NOMO-1 treated with dmso at 0.1 percent for 144 hours (cell line): ENCODE data around the gene ZDHHC8.

Source experiments
- DNase-seq: peaks from one replicate; lab custom pipeline; 2025; ENCODE audit not compliant: unreplicated experiment; lab: John Stamatoyannopoulos, UW

The ZDHHC8 gene

DNA sequence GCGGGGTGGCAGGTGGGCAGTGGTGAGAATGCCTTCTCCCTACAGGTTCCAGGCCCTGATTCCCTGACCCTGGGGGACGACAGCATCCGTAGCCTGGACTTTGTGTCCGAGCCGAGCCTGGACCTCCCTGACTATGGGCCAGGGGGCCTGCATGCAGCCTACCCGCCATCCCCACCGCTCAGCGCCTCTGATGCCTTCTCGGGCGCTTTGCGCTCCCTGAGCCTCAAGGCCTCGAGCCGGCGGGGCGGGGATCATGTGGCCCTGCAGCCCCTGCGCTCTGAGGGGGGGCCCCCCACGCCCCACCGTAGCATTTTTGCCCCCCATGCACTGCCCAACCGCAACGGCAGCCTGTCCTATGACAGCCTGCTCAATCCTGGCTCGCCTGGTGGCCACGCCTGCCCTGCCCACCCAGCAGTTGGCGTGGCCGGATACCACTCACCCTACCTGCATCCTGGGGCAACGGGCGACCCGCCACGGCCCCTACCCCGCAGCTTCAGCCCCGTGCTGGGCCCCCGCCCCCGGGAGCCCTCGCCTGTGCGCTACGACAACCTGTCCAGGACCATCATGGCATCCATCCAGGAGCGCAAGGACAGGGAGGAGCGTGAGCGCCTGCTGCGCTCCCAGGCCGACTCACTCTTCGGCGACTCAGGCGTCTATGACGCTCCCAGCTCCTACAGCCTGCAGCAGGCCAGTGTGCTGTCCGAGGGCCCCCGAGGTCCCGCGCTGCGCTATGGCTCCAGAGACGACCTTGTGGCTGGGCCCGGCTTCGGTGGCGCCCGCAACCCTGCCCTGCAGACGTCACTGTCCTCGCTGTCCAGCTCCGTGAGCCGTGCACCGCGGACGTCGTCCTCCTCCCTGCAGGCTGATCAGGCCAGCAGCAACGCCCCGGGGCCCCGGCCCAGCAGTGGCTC is 11.4 kb downstream of the ZDHHC8 start:
- no peak for DNase-seq

DNA sequence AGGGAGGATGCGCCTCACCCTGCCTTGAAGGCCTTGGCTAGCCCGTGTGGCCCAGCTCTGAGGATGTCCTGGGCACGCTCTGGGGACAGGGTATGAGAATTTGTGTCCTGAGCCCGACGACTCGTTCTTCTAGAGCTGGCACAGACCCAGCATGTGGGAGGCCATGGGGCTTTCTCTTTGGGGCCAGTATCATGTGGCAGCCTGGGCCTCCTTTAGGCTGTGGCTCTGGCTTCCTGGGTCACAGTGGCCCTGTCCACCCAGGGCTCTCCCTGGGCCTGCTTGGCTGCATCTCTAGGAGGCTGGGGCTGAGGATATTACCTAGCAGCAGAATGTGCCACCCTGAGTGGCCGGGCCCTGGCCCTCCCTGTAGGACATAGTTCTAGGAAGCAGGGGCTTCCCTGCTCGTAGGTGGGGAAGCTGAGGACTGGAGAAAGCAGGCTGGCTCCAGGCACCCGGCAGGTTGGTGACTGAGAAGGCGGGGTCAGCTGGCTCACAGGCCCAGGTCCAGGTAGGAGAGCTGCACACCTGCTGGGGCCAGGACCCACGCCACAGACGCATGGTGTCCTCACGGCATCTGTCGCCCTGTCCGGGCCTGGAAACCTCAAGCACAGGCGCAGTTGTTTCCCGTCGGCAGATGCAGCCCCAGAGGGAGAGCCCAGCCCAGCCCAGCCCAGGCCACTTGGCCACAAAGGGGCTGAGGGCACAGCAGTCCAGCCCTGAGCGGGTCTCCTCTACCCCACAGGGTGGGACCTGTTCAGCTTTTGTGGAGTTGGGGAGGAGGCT is 12.5 kb downstream of the ZDHHC8 start:
- no peak for DNase-seq

DNA sequence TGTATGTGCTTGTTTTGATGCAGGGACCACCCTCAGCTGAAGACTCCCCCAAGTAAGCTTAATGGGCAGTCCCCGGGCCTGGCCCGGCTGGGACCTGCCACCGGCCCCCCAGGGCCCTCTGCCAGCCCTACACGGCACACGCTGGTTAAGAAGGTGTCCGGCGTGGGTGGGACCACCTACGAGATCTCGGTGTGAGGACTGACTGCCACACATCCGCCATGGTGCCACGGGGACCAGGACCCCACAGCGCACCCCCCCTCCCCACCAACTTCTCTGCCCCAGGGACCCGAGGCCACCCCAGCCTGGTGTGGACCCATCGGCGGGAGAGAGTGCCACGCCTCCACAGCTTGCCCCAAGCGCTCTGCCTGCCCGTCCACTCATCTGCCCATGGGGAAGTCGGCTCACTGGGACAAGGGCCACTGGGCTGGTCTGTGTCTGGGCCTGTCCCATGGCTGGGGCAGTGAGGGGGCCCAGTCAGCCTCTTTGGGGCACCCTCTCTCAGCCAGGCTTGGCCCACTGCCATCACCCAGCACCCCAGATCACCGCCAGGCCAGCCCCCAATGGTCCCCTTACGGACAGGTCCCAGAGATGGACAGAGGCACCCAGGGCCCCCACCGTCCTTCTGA is 13.7 kb downstream of the ZDHHC8 start:
- no peak for DNase-seq

DNA sequence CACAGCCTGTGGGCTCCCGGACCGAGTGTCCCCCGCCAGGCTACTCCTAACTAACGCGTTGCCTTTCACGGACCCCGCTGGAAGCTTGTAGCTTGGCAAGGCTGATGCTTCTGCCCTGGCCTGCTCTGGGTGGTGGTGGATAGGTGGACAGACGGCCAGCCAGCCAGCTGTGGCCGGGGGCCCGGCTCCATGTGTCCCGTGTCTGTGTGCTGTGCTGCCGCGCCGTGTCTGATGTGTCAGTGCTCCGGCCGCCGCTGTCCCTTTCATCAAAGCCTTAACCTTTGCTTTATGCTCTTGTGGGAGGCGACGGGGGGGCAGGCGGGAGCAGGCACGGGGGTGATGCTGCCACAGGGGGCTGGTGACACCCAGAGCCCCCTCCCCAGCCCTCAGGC is 14.2 kb downstream of the ZDHHC8 start:
- DNase-seq, result no peak

DNA sequence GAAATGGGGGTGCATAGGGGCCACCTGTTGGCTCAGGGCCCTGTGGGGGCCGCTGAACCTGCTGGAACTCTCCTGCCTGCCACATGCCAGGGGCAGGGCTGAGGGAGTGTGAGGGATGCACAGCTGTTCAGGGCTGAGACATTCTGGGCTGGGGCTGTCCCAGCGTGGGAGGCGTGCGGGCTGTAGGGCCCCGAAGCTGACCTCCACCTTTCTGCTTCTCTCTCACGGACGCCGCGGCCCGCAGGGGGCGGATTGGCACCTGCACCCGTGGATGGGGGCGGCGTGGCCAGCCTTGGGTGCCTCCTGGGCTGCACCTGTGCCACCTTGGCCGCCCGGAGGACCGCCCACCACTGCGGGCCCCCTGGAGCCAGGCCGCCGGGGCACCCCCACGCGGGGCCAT is 15.2 kb downstream of the ZDHHC8 start:
- no peak for DNase-seq

DNA sequence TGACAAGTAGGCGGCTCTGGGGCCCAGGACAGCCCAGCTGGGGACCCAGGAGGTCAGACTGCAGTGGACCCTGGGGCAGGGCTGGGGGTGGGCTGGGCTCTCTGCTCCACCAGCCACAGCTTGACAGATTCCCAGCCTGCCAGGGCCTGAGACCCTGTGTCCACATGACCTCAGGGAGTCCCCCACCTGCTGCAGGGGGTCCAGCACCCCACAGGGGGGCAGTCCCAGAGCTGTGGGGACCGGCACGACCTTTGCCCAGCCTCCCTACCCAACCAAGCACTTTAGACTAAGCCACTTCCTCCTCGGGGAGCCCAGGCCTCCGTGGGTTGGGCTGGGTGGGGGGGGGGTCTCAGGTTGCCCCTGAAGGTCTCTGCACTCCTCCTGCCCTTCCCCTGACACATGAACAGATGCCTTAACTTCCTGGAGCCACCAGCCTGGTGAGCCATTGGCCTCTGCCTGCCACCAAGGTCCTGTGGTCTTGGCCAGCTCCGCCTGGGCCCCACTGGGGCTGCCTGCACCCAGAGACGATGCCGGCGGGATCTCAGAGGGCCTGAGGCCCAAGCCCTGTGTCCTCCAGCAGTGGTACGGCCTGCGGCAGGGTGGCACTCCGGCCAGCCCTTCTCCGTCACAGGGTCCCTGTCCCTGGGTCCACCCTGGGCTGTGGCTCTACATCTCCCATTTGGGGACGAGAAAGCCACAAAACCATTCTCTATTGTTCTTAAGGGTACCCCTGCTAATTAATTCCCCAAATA is 15.8 kb downstream of the ZDHHC8 start:
- no peak for DNase-seq

DNA sequence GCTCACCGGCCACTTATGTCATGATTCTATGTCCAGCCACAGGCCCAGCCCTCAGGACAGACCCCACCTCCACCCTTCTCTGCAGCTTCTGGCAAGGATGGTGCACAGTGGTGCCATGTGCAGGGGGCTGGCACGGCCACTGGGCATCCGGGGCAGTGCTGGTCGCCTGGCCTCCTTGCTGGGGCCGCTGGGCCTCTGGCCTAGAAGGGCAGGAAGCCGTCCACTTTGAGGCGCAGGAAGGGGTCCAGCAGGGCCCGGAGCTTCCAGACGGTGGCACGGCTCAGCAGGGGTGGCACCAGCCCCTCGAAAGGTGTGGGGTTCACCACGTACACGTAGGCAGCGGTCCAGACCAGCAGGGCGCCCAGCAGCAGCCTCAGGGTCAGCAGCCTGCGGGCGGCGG is 16.8 kb downstream of the ZDHHC8 start:
- DNase-seq, result no peak

DNA sequence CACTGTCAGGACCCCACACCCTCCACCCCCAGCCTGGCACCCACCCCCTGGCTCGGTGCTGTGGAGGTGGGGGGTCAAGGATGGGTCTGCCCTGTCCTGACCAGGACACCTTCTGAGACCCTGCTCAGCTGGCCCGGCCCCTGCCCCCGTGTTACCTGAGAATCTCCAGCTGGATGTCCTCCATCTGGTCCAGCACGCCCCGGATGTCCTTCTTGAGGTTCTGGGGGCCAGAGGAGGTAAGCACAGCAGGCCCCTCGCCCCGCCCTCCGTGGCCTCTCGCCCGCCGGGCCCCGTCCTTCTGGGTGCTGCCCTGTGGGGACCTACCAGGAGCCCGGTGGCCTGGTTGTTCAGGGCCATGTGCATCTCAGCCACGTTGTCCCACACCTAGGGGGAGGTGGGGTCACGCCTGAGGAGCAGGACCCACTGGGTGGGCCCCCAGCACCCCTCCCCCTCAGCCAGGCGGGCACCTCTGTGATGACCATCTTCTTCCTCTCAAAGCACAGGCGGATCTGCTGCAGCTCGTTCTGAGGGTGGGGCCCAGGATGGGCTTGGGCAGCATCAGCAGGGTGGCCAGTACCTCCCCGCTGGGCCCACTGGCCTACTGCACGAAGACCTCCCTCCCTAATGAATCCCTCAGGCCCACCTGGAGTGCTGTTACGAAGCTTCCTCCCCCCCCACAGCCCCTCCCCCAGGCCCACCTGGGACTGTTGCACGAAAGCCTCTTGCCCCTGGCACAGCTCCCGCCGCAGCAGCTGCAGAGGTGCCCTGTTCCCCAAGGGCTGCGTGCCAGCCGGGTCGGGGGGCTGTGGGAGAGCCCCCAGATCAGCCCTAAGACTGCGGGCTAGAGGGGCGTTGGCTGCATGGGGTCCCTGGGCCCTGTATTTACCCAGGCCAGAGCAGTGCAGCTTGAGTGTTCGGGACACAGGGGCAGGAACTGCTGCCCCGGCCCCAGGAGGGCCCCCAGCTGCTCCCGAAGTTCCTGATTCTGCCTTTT is 17.9 kb downstream of the ZDHHC8 start:
- DNase-seq, result no peak

DNA sequence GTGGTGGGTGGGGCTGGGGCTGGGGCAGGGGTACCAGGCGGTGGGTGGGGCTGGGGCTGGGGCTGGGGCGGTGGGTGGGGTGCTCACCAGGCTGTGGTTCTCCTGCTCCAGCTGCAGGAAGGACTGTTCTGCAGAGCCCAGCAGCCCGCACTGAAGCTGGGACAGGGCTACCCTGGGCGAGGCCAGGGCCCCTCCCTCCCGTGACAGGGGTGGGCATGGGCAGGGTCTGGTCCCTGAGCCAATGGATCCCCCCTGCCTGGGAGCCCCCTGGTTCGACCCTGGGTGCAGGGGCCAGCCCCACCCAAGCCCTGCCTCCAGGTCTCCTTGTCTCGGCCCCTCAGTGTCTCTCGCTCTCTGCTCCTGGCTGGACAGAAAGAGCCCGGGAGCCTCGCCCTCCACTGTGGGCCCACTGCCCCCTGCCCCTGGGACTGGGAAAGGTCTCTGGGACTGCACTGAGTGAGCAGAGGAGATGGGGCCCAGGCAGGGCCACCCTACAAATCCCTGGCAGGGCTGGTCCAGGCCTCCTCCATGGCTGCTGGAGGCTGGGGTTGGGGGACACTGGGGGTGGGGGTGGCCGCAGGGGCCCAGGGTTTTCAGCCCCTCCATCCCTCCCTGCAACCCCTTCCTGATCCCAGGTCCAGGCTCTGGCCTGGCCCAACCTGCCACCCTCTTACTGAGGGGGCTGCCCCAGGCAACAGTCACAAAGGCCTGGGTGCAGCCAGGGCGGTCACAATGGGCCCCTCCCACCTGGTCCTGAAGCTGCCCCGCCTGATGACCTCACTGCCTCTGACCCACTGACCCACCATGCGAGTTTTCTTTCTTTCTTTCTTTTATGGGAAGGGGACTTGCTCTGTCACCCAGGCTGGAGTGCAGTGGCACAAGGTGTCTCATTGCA is 19.0 kb downstream of the ZDHHC8 start, which contains the start of gene CCDC188:
TSS of gene CCDC188 (minus strand) at position 675 of the 895 bp plus-strand sequence. CDS start at position 606, 69 bp downstream.
- no peak for DNase-seq

DNA sequence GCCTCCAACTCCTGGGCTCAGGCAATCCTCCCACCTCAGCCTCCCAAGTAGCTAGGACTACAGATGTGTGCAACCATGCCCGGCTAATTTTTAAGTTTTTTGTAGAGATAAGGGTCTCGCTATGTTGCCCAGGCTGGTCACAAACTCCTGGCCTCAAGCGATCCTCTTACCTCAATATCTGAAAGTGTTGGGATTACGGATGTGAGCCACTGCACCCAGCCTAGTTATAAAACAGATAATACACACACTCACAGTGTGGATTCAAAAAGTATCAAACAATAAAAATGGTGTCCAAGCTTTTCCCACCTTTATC is 19.6 kb downstream of the ZDHHC8 start:
- DNase-seq, result no peak

DNA sequence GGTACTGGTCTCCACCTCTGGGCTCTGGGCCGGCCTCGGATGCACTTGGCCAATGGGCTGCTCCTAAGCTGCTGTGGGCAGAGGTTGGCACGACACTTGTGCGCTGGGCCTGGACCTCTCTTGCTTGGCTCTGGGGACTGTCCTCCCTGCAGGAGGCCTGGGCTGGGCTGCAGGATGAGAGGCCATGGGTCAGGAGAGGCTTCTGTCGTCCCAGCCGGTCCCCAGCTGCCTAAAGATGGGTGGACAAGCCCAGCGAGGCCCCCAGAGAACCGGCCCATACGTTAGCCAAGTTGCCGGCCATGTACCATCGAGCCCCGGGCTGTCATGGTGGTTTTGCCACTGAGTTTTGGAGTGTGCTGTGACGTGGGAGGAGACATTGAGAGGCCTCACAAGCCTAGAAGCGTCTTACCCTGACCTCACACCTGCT is 20.9 kb downstream of the ZDHHC8 start:
- DNase-seq, result no peak

DNA sequence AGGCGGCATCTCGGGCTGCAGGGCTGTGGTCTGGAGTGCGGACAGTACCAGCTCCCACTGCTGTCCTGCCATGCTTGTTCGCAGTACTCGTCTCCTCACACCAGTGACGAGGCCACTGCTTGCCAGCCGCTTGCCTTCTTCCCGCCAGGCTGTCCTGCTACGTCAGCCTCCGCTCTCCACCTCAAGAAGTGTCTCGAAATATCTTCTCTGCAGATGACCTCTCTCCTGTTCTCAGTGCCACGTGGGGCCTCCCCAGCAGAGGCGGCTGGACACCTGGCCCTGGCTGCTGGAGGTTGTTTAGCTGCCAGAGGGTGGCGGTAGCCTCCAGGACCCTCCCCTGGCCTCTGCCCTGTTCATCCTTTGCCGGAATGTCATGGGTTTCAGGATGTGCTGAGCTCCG is 22.3 kb downstream of the ZDHHC8 start:
- no peak for DNase-seq

DNA sequence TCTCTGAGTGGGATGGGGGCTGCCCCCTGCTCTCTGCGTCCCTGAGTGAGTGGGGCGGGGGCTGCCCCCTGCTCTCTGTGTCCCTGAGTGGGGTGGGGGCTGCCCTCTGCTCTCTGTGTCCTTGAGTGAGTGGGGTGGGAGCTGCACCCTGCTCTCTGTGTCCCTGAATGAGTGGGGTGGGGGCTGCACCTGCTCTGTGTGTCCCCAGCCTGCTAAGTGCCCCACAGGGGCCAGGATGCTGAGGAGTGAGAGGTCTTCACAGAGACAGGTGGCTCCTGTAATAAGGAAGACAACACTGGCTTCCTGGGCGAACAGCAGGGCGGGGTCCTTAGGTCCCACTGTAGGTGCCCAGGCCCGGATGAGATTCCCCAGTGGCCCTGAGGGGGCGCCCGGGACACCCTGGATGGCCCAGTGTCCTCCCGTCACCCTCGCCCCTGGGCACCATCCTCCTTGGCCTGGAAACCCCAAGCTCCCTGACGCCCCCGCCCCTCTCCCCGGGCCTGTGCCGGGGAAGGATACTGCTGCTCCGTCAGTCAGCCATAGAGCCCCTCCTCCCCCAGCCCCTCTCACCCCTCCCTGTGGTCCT is 23.1 kb downstream of the ZDHHC8 start:
- no peak for DNase-seq

DNA sequence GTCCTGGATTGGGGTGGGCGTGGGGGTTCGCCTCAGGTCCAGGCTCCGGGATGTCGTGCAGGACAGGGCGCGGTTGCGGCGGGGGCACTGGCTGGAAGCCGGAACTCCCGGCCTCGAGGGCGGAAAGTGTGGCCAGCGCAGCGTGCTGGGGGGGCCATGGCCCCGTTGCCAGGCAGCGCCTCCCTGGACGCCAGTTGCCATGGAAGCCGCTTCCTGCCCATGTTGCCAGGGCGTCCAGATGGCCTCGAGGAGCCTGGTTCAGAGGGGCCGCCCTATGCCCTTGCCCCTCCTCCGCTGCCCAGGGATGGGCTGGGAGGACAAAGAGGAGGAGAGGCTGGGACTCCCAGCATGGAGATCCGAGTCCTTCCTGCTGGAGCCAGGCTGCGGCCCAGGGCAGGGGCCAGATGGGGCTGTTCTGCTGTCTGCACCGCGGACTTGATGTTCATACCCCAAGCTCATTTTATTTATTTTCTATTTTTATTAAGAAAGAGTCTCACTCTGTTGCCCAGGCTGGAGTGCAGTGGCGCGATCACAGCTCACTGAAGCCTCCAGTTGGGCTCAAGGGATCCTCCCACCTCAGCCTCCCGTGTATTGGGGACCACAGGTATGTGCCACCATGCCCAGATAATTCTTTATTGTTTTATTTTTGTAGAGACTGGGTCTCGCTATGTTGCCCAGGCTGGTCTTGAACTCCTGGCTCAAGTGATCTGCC is 23.9 kb downstream of the ZDHHC8 start:
- DNase-seq, result no peak

DNA sequence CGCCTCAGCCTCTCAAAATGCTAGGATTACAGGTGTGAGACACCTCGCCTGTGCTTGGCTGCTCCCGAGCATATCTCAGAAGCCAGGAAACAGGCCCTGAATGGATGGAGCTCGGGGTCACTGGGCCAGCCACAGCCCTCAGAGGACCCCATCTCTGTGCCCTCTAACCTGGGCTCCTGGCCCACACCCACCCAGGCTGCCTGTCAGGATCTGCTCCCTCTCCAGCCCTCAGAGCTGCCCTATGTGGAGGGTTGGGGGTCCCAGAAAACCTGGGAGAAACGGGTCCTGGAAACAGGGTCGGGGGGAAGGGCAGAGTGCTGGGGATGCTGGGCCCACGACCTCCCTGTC is 24.4 kb downstream of the ZDHHC8 start:
- DNase-seq, result no peak

DNA sequence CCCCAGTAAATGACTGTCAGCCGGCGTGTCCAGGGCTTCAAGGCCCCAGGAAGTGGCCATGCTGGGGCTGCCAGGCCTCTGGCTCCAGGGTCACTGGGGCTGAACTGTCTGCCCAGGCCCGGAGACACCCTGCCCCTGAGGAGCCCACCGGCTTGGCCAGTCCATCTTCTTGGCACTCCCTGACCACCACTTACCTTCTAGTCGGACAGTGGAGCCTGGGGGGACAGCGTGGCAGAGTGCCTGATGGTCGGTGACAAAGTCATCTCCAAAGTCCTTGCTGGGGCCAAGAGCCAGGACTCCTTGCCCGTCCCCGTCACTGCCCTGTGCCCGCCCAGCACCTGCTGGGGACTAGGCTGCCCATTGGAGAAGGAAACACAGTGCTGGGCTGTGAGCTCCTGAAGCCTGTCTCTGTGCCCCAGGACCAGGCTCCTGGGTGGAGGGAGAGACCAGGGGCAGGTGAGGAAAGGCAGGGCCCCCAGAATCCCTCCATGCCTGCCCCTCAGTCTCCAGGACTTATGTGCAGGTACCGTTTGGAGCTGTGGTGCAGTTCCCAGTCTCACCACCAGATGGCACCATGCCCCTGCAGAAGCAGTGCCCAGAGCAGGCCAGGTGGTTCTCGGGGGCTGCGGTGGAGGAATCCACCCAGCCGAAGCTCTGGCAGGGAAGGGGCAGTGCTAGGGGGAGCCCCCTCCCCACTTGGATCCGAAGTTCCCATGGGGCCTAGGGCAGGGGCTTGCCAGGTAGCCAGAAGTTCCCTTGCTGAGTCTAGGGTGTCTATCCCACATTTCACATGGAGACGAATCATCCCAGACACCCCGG is 25.2 kb downstream of the ZDHHC8 start:
- DNase-seq, result peak; percentile 41
